Fibroblast of gingiva (primary cell): ENCODE measurements around the gene PPFIA4.

Experiments
- DNase-seq: peaks from one replicate; pipeline ENCODE4 v3.0.0-alpha.2; 2011; ENCODE audit warnings: low read depth

The PPFIA4 gene

DNA sequence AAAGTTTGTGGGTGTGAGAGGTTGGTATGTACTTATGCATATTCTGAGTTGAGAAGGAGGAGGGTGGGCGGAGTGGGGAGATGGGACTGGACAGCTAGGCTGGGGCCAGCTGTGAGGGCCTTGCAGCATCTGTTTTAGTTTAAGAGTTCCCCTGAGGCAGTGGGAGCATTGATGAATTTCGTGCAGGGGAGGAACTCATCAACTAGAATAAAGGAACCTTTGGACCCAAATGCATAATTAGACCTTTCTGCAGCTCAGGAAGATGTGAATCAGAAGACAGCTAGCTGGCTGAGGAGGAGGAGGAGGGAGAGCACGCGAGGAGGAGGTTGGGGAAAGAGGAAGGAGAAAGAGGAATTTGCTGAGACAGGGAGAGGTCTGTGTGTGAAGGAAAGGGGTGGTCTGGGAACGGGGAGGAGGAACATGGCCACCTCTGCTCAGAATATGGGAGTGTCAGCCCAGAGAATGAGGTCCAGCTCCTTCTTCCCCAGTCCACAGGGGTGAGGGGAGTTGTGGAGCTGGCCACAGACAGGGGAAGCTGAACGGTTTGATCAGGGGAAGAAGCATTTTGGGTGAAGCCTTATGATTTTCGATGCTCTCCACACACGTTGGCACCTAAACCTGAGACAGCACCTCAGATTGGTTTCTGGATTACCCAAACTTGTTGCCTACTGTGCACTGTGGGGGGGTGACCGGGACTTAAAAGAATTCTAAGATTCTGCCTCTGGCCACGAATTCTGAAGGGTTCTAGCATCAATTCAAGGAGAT, 31.8 kb downstream of the PPFIA4 start:
- DNase-seq, result peak; percentile 17

DNA sequence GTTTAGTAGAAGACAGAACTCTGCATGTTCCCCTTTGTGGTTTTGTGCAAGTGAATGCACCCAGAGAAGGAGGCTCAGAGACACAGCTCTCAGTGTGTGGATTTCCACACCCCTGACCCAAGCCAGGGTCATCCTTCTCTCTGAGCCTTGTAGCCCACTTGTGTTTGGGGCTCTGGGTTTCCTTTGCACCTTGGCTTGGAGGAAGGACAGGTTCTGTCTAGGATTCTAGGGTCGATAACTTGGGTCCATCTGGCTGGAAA, 32.3 kb downstream of the PPFIA4 start:
- no peak for DNase-seq

DNA sequence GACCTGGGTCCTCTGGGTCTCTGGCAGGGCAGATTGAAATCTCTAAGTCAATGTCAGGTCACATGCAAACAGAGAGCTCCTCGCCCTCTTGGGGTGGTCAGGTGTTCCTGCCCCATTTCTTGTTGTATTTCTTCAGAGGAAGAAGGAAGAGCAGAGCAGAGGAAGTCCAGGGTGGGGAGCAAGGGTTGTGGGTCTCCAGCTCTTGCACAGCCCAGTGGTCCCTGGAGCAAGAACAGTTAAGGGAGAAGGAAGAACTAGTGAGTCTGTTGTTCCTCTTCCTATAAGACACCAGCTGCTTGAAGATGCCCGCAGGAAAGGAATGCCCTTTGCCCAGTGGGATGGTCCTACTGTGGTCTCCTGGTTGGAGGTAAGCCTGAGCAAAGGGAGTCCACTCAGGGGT, 33.2 kb downstream of the PPFIA4 start:
- no peak for DNase-seq

DNA sequence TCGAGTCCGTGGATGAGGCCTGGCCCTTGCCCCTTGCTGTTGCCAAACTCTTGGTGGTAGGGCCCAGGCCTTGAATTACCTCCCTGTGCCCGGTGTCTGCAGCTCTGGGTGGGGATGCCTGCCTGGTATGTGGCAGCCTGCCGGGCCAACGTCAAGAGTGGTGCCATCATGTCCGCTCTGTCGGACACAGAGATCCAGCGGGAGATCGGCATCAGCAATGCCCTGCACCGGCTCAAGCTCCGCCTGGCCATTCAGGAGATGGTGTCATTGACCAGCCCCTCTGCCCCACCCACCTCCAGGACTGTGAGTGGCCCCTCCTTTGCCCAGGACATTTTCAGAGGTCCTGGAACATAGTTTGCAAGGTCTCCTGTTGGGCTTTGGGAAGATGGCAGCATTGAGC, 33.8 kb downstream of the PPFIA4 start:
- no peak for DNase-seq

DNA sequence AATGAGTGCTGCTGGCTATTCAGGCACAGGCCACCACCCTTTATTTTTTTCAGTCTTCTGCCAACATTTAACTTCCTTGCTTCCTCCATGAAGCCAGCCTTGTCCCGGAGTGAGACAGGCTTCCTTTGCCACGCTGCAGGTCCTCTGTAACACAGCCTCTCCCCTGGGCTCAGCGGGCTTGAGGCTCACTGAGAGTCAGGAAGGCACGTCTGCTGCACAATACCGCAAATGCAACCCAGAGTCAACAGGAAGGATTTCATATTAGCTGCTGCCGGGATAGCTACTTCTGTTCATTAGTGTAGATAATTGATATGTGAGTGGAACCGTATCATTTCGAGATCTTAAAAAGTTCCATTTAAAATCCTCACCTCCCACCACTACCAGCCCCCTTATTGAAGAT, 37.0 kb downstream of the PPFIA4 start:
- DNase-seq, result no peak

DNA sequence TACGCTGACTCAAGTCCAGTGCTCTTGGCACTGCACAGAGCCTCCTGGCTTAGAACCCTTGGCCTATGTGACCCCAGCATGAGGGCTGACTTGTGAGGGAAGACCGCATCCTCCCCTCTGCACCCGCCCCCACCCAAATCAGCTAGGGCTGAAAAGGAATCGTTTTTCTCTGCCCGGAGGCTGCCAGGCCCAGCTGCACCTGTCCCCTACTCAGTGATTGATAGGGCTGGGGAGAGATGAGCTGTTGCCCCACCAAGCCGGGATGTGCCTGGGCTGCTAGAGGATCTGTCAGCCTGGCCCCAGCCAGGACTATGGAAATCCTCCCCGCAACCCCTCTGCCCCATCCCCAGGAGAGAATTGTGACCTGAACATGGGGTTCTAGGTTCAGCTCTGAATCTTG, 38.9 kb downstream of the PPFIA4 start:
- no peak for DNase-seq

DNA sequence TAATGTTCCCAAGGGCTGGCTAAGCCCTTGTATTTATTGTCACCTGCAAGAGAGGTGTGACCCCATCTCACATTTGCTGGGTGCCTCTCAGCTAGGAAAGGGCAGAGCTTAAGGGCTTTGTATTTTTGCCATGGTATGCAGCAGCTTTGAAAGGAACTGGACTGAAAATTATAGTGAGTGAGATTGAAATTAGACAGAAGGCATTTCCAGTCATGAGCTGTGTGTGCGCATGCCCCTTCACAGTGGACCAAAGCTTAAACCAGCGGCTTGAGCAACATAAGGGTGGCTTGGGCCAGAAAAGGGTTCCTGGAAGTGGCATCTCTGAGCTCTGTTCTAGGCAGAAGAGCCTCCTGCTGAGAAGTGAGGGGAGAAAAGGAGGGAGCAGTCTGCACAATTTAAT, 39.7 kb downstream of the PPFIA4 start:
- DNase-seq, result no peak

DNA sequence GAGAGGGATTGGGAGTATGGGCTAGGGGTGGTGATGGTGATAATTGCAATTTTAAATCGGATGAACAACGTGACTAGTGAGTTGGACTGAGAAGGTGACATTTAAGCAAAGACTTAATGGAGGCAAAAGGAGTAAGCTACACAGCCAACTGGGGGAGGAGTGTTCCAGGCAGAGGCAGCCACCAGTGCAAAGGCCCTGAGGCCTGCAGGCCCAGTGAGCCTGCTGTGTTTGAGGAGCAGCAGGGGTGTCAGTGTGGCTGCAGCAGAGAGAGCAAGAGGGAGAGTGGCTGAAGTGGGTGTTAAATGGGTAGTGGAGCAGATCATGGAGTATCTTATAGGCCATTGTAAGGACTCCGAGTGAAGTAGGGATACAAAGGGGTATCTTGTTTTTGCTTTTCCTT, 40.7 kb downstream of the PPFIA4 start:
- no peak for DNase-seq

DNA sequence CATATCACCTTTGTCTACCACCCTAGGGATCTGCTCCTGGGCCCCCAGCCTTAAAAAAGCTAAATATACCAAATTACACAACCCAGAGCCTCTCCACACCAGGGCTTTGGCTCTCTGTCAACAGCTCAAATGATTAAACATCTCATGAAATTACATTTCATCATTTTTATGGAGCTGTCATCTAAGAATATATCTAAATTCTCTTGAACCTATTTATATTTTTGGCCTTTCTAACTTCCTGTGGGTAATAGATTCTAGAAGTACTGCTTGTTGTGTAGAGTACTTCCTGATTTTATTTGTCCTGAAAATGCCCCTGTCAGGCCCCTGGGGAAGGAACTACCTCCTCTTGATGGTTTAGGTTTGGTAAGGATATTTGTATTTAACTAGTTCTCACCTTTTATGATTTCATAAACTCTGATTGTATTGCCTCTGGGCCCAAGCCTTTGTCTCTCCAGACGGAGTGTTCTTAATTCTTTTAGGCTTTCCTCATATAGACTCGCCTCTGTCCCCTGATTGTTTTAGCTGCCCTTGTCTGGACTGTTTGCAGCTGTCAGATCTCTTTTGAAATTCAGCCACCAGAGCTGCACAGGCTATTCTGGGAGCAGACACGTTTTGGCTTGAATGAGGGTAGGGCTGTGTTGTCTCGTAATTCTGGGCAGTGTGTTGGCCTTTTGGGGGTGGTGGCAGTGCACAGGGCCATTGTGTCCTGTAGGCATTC, 42.9 kb downstream of the PPFIA4 start:
- DNase-seq, result no peak

DNA sequence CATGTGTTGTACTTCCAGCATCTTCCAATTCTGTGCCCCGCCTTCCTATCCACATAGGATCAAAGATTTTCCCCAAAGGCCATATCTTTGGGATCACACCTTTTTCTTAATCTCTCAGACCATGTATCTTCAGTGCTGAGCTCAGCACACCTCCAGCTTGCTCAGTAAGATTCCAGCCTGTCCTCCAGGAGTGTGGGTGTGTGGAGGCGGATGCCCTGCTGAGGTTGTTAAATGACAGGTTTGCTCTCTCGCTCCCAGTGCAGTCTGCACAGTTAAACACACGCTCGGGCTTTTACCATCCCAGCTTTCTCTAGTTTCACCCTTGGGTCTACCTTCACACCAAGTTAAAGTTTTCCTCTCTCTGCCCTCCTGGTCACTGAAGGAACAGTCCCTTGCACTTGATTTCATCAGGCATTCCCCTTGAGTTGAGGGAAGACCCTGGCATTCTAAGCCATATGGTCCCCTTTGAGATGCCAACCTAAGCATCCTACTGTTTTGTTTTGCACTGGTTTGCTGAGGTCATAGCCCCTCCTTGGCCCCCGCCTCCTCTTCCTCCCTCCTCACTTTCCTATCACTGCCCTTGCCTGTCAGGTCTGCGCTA, 45.8 kb downstream of the PPFIA4 start:
- DNase-seq, result no peak

DNA sequence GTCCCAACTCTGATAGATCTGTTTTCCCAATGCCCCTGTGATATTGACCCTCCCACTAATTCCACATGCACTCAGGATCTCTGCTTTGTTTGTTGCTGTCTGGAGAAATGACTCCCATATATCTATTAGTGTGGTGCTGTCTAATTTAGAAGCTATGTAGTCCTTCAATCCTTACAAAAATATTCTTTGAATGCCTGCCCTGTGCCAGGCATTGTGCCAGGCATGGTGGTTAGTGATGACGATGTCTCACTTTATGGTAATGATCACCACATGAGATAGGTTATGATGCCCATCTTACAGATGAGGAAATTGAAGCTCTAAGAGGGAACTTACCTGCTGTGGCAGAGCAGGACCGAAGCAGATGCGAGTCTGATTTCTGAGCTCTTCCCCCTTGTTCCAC, 46.6 kb downstream of the PPFIA4 start:
- no peak for DNase-seq

DNA sequence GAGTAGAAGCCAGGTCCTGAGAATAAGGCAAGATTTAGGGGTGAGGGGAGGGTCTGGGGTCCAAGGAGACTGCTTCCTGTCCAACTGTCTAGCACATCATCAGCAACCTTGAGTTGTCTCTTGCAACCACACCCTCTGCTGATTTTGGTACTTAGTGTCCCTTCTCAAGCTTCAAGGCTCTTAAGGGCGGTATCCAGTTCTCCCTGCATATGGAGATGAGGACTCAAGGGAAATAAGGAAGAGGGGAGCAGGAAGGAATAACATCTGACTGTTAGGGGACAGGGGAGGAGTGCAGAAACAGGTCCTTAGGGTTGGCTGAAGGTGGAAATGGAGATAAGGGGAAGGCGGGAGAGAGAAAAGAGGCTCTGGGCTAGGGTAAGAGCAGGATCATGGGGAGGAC, 47.2 kb downstream of the PPFIA4 start:
- no peak for DNase-seq

DNA sequence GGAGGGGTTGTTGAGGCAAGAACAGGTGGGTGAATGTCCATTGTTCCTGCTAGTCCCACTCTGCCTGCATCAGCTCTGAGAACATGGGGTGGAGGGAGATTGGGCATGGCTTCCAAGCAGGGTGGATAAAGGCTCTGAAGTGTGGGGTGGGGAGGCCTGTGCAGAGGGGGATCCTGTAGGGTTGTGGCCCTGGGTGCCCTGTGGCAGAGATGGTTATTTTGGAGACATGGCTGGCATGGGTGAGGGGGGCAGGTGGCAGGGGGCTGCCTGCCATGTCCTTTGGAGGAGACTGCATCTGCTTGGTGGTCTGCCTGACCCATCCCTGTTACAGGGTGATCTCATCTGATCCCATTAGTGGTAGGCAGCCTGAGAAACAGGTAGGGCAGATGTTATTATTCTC, 48.3 kb downstream of the PPFIA4 start:
- DNase-seq, result no peak

DNA sequence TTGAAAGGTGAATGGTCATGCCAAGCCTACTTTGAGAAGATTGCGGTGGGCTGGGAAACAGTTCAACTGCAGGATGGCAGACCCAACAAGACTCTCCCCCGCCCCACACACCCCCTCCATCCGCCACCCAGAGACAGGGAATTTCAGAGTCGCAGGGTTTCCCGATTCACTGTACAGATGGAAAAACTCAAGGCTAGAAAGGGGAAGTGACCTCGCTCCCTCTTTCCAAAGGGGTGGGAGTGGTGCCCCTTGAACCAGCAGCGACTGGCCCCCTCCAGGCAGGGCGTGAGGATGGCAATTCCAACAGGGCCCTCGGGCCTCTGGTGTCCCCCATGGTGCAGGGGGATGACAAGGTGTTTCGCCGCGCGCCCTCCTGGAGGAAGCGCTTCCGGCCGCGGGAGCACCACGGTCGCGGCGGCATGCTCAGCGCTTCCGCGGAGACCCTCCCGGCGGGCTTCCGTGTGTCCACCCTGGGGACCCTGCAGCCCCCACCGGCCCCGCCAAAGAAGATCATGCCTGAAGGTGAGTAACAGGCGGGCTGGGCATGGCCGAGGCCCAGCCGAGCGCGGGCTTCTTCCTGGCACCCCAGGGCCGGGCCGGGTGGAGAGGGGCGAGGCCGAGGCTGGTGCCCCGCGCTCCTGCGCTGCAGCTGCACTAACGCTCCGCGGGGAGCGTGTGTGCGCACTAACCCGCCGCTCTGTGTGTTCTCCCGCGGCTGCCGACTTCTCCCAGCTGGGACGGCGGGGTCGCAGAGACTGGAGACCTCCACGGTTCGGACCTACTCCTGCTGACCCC, 49.1 kb downstream of the PPFIA4 start:
- no peak for DNase-seq

DNA sequence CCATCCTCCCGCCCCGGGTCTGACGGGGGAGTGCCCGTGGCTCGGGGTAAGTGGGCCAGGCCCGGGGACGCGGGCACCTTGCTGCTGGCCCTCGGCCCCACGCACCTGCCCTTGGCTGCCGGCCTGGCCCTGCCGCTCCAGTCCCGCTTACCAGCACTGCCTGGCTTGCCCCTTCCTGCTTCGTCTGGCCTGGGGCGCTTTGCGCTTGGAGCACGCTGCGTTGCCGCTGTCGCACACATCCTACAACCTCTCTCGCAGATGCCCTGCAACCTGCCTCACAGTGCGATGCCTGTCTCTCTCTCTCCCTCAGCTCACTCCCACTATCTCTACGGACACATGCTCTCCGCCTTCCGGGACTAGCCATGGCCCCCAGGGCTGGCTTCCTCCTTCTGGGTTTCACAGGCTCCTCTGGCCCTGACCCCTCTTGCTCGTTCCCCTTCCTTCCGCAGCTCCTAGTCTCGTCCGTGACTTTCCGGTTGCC, 49.8 kb downstream of the PPFIA4 start:
- DNase-seq, result no peak

DNA sequence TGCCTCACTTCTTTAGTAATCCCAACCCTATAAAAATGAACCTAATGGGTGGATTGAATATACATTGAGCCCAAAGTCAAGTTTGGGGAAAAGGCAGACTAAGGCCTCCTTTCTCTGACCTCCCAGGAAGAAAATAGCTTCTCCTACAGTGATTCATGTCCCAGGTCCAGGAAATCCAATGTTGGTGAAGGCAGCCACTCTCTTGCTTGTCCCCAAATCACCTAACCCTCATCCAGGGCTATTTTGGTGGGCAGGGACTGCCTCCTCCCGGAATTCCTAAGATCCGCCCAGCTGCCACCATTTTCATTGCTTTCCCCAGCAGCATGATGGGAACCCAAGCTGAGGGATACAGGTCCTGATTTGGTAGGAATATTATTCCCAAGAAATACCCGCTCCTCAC, 51.1 kb downstream of the PPFIA4 start:
- DNase-seq, result no peak

DNA sequence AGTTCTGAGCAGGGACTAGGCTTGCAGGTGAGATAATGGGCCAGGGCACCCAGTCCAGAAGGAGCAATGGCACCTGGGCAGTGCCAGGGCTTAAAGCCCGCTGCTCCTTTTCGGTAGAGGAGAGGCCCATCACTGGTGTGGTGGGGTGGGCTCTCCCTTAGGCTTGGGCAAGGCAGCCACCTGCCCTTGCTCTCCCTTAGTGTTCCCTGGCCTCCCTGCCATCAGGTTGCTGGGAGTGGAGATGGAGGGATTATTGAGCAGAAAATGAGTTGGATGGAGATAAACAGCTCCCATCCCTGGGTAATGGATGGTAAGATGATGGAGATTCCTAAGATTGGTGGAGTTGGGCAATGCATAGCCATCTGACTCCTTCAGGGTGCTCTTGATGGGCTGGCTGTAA, 51.7 kb downstream of the PPFIA4 start:
- DNase-seq, result no peak

DNA sequence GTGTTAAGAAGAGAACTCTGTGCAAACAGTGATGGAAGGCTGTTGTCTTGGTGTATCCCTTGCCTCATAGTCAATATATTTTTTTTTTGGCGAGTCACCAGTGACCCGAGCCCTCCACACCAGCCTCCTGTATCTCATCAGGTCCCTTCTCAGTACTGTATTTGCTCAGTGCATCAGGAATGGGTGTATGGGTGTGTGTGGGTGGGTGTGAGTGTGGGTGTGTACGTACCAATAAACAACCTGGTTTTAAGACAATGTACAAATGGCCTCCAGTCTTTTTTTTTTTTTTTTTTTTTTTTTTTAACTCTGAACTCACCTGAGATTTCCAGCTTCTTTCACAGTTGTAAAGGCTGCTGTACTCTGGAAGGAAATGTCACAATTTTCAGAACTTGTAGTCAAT, 52.2 kb downstream of the PPFIA4 start:
- DNase-seq, result no peak

DNA sequence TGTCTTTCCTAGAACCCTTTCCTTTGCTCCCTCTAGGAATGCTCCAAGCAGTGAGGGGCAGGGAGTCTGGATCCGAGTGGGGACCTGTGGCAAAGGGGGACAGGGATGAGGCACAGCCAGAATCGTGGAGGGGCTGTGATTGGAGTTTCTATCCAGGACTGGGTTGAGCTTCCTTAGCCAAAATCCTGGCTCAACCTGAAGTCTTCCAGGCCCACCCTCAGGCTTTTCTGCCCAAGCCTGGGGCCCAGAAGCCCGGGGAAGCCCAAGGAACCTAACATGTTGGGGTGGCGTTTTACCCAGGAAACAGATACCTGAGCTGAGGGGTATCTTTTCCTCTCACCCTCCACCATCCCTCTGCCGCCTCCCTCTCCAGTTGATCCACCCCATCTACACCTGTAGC, 54.2 kb downstream of the PPFIA4 start:
- DNase-seq, result no peak

DNA sequence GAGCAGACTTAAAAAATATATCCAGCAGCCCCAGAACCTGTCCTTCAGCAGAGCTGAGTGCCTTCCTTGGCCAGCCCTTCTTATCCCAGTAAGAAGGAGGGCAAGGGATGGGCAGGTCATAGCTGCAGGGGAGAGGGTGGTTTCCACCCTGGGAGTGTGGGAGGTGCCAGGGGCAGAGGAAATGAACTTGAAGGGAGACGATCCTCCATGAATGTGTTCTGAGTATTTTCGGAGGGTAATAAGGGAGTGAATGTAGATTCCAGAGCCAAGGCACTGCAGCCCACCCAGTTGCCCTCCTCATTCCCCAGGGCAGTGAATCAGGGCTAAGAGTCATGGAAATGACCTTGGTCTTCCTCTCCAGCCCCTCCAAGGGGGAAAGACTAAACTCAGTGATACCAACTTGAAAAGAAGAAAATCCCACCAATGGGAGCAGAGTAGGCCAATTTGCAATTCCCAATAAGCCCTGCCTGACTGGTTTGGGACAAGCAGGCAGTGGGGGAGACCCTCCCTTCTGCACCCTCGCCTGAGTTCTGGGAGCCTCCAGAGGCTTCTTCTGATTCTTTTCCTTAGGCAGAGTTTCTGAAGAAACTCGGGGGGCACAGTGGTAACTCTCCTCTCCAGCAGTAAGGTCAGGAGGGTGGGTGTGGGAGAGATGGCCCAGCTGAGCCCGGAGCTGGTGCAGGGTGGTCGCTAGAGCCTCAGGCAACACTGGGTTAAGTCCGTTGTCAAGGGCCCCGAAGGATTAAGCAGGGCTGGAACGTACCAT, 55.4 kb downstream of the PPFIA4 start:
- no peak for DNase-seq

DNA sequence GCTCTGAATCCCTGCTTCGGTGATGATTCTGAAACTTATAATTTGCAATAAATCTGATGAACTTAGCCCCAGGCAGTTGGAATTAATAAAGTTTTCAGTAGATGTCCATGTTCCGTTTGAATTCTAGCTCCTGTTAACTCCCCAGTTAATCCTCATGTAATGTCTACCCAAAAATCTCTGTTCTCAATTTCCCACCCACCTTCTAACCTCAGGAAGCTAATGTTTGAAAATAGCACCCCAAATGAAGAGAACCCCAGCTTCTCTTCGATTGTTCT, 55.9 kb downstream of the PPFIA4 start:
- DNase-seq, result no peak
